NCI-H146 treated with DMSO at 0.1 percent for 48 hours (cell line): ENCODE data around the gene PIWIL1.

Source experiments
- DNase-seq: peaks from one replicate; lab custom pipeline; 2025; ENCODE audit not compliant: unreplicated experiment; lab: John Stamatoyannopoulos, UW

PIWIL1 gene

DNA sequence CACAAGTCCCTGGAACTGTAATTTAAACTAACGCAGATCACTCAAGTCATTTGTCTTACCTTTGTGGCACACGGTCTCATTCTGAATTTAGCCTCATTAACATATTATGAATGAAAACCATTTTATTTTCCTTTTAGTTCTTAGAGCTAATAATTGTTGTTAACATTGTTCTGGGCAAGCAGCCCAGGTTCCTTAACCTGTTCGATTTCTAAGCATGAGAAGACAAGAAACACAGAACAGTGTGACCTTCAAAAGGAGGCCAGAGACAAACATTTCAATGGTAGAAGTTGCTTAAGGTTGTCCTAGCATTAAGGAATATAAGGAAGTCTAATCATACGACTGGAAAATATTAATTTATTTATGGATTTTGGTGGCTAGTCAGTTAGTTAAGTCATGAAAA, 35.2 kb downstream of the PIWIL1 start:
- no peak for DNase-seq

GRCh38 chr12:130374083-130374482, 36.4 kb downstream of the PIWIL1 start:
- no peak for DNase-seq

DNA sequence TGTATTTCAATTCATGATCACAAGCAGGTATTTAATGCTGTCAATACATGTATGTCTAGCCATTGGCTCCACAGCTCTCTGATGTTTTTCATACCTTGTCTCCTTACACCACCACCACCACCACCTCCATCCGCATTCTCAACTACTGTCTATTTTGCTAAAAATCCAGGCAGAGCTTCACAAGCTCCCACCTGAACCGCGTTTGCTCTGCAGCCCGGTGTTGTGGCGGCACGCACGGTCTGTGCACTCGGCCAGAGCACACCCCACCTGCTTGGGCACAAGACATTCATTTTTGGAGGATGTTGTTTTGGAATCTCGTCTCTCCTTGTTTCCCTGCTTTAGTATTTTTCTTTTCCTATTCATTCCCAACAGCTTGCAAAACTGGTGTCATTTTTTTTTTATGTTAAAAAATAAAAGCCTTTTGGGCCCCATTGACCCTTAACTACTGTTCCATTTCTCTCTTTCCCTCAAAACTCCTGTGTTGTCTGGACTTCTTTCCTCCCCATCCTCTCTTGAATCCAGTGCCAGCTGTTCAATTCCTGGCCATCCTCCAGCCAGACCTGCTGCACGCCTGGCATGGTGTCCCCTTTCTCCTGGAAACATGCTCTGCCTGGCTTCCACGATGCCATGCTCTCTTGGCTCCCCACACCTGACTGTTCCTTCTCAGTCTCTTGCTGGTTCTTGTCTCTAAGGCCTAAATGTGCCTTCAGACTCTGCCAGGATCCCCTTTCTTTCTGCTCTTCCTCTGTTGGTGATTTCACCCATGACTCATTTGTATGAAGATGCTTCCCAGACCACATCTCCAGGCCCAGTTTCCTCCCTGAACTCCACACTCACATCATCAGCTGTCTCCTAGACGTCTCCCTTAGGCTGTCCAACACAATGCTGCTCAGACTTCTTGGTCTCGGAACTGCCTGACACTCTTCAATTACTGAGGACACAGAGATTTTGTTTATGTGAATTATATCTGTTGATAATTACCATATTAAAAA, 37.9 kb downstream of the PIWIL1 start:
- DNase-seq = no peak

GRCh38 chr12:130382818-130383217, 45.1 kb downstream of the PIWIL1 start:
- no peak for DNase-seq

DNA sequence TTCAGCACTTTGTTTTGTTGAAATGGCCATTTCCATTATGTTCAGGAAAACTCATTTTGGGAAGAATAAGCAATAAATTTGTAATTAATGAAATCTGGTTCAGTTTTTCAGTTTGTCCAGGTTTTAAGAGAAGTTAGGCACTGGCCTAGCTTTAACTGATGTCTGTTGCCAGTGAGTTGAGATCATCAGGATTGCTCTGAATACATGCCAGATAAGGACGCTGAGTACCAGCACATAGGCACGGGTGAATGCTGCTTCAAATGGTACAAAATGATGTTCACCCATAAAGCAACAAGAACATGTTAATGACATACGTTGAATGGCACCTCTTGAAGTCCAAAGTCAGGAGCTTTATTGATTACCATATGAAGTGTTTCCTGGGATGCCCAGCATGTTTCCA, 46.5 kb downstream of the PIWIL1 start:
- no peak for DNase-seq

- DNase-seq = no peak
Observed at GRCh38 chr12:130385193-130385592, 47.5 kb downstream of the PIWIL1 start.

DNA sequence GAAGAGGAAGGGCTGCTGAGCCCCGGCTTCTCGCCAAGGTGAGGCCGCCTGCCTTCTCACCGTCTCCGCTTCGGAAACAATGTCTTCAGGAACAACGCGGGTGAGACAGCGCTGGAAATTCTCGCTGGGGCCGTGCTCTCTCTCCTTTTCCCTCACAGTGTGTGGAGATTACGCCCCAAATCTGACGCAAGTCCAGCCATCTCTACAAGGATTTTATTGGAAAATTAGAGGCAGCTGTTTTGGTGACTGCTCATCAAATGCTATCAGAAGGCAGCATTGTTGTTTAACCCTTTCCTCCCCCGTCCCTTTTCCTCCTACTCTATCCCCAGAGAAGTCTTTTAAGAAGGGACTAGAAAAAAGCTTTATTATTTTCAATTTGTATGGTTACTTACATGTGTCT, 53.5 kb downstream of the PIWIL1 start:
- no peak for DNase-seq

DNA sequence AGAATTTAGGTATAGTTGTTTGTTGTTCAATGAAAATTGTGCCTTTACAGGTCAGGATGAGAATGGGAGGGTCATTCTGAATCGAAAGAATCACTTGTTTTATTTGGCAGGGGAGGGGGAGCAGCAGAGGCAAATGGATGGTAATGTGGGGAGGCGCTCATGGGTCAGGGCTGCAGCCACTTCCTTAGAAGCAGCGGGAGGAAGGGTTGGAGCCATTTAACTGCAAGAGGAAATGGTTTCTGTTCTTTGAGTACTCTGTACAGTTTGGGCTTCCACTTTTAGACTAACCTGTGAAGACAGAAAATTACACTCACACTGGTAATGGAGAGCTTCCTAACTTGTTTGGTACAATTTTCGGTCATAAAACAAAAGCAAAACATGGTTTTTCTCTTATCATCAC, 57.2 kb downstream of the PIWIL1 start:
- no peak for DNase-seq

DNA sequence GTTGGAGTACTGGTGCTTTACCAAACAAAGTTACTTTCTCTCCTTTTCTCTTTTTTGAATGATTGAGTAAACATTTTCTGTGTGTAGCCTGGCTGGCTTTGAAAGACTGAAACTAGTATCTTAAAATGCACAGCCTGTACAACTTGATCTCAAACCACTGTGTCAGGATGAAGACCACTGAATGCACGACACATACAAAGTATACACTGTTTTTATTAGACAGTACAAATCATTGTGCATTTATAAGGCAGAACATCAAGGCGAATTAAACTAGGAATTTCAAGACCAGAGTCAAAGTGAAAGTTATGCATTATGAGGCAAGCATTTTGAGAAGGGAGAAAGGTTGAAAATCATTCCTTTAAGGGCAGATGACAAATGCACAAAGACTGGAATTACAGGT, 59.0 kb downstream of the PIWIL1 start:
- no peak for DNase-seq

DNA sequence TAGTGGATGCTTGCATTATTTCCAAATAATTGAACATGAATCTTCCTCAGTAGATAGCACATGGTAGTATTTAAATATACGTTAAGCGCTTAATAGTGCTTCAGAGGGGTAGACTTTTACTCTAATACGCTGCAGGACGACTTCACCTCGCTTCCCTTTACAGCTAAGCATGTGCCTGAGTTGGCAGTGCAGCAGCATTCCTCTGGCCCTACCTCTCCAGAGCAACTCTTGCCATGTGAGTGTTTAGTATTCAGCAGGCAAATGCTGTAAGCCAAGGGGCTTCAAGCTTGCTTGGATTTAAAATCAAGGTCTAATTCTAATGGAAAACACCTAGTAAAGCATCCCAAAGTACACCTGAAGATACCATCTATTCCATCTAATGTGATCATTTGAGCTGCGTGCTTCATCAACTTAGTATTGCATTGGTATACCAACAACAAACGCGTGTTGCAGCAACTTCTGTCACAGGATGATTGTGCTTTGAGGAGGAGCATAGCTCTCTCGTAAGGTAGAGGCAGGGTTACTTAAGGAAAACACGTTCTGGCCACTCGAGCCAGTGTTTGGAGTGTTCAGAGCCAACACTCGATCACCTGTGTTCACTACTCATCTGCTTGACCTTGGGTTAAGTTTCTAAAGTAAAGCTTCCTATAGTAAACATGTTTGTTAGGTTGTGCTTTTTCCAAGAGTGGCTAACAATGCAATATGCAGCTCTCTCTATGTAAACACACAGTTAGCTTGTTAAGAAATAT, 60.6 kb downstream of the PIWIL1 start:
- DNase-seq = no peak

DNA sequence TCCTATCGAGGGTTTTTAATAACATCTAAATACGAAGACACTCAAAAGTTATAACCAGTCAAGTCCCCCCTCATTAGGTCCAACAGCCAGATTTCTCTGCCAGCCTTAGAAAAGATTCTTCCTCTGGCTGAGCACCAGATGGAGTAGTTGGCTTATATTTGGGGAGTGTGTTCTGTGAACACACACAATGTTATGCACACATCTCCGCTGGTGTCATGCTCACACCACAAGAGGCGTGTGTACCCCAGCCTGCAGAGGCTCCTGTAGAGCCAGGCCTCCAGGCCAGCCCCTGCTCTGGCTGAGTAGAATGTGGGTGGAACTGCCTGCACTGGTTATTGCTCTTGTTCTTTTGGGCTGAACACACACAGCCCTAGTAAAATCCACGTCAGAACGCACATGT, 64.0 kb downstream of the PIWIL1 start:
- DNase-seq = no peak

GRCh38 chr12:130405332-130405731, 67.6 kb downstream of the PIWIL1 start:
- no peak for DNase-seq

DNA sequence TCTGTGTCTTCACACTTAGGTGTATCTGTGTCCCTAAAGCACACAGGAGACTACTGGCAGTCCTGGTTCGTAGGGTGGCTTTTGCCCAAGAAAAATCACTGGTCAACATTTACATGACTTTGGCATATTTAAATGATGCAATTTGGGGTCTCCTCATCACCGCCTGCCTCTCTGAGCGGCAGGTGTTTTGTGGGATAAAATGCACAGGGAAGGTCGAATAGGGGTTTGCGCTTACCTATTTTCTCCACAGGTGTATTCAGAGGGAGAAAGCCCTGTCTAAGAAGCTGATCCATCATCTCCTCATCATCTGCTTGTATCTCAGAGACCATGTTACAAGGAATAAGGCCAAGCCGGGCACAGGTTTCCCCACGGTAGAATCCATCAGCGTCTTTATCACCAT, 74.7 kb downstream of the PIWIL1 start:
- DNase-seq = no peak

GRCh38 chr12:130413909-130414308, 76.2 kb downstream of the PIWIL1 start:
- DNase-seq = no peak

- DNase-seq = no peak
Observed at GRCh38 chr12:130414381-130414780, 76.7 kb downstream of the PIWIL1 start.

DNA sequence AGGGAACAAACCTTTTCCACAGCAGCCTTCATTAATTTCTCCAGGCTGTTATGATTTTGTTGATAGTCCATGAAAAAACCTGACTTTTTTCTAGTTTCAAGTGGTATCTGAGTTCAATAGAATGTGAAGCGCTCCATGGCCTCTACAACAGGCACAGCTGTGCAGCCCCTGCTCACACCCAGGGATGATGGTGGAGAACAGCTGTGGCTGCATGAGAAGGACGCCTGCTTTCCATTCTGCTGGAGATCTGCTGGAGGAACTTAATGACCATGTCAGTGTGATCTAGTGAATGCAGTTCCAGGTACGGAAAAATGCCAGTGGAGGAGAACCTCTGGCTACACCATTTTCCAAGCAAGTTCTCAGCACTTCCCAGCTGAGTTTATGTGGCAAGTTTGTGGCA, 80.6 kb downstream of the PIWIL1 start:
- no peak for DNase-seq

DNA sequence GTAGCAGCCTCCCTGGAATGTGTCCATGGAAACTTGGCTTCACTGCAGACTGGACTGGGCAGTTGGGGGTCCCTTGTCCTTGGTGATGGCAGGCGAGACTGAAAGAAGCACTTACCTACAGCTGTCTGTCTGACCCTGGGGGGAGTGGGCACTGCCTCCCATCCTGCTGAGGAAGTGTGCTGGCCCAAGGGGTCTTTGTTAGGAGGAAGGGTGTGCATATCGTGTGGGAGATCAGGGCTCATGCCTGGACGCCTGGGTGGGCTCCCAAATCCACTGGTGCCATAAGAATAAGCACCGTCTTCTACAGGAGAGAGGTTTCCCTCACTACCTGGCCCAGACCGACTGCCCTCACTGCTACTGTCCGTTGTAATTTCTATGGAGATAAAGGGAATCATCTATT, 81.4 kb downstream of the PIWIL1 start:
- no peak for DNase-seq

DNA sequence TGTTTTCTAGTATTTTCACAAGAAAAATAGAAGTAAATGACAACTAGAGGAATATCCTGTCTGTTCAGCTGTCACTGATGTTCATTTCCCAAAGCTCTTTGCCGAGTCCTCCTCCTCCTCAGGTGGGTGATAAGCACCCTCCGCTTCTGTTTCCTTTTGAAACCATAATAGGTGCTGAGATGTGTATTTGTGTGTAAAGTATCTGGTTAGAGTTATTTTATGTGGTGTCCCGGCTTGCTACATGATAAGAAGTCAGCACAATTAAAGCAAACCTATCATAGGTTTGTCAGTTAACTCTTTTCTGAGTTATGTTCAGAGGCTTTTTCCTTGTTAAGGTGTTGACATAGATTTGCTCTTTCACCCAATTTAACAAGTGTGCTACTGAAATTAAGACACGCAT, 82.4 kb downstream of the PIWIL1 start:
- DNase-seq = no peak

GRCh38 chr12:130421896-130422295, 84.2 kb downstream of the PIWIL1 start:
- DNase-seq = no peak
